Inflammatory macrophage treated with lipopolysaccharide for 4 hours (primary cell): ENCODE measurements around the gene MAST2.
"Not testable (repeated sequence)": the region's sequence is repeated elsewhere in the genome, so short reads cannot be mapped to it uniquely, and the experiment has no call there.

ENCODE experiments used
- DNase-seq: peaks from one replicate; pipeline ENCODE4 v3.0.0-alpha.2; 2020

Gene MAST2

DNA sequence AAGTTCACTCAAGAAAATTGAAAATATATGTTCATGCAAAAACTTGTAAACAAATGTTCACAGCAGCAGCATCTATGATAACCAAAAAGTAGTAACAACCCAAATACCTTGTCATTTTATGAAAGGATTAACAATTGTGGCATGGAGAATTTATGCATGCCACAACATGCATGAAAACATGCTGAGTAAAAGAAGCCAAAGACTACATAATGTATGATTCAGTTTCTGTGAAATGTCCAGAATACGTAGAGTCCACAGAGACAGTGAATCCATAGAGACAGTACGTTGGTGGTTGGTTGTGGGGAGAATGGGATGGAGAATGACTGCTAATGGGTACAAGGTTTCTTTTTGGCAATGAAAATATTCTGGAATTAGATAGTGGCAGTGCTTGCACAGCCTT lies 148.7 kb downstream of the MAST2 start:
- DNase-seq = no peak

DNA sequence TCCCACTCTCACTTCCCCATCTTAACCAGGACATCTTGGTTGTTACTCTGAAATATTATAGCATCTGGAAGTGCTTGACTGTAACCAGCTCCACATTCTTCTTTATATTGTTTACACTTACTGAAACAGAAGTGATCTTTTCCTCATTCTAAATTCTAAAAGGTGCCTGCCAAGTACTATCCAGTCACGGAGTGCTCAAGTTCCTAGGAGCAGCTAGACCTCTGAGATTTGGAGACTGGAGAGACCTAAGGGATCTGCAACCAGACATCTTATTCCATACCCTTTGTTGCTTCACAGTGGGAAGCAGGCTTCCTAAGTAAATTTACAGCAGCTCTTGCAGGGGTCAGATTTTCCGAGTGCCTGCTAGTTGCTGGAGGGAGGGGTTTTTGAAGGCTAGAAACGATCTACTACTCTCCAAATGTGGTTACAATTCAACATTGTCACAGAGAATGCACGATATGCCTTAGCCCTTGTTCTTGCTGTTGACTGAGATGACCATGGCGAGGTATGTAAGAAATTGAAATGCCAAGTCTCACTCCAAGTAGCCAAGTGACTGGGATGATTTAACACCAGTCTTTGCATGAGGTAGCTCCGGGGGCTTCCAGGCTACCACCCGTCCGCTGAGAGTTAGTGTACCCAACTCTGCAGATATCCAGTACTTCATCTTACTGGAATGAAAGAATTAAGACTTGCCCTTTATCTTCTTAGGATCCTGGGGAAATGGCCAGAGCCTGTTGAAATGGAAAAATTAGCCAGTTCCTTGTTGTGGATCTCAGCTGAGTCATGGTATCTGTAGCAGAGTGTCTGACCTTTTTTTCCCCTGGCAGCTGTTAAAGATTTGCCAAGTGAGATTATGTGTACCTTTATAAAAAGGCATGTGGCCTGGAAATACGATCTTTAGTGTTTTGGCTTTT lies 150.8 kb downstream of the MAST2 start:
- DNase-seq = no peak

DNA sequence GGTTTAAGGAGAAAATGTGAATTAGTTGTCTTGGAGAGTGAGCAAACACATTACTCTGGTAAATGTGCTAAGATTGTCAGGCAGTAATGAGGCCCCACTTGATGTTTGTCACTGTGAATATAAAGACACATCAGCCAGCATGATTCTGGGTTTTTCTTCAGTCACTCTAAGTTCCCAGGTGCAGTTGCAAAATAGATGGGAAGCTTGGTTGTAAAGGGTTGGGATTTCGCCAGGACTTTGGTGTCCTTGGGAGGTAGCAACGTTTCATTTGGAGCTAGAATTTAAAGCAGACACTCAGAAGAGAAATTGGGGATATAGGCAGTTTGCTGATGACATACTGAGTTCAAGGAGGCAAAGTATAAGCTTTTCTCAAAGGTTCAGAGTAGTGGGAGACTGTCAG lies 154.3 kb downstream of the MAST2 start:
- DNase-seq = no peak

DNA sequence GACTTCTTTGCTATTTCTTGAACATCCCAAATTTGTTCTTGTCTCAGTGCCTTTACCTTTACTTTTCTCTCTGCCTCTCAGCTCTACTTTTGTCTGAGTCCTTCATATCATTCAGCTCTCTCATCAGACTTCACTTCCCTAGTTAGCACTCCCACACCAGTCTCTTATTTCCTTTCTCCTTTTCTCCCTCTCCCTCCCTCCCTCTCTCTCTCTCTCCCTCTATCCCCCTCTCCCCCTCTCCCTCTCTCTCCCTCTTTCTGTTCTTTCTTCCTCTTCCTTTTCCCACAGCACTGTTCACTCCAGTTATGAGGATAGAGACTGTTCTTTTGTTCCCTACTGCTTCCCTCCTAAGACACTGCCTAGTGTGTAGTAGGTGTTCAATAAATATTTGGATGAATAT lies 154.9 kb downstream of the MAST2 start:
- DNase-seq = no peak

DNA sequence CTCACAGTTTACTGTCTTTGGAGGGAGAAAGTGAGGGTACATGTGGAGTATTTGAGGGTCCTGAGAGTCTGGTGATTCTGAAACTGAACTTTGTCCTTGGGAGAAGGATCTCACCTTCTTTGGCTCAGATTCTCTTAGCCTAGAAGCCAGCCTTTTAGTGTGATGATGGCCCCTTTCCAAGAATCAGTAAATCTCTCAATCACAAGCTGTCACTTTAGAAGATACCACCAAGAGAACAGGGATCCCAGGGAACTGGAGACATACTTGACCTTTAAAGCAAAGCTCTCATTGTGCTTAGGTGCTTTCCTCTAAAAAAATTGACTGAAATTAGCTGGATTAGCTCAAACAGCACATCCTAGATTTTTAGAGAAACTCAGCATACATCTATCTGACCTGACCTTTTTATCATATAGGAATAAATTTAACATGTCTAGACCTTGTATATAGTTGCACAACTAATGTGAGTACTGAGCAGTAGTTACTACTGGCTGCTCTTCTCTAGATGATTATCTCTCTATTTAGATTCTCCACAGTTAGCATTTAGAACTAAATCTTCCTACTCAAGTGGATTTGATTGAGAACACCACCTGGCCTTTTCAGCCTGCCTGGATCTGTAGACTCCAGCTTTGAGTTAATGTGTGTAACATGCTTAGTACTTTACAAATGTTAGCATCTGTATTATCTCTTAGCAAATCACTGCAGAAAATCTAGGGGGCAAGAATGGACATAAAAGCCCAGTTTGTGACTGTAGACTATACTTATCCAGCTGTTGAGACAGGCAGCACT lies 157.7 kb downstream of the MAST2 start:
- DNase-seq = no peak

DNA sequence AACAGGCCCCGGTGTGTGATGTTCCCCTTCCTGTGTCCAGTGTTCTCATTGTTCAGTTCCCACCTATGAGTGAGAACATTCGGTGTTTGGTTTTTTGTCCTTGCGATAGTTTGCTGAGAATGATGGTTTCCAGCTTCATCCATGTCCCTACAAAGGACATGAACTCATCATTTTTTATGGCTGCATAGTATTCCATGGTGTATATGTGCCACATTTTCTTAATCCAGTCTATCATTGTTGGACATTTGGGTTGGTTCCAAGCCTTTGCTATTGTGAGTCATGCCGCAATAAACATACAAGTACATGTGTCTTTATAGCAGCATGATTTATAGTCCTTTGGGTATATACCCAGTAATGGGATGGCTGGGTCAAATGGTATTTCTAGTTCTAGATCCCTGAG lies 158.5 kb downstream of the MAST2 start:
- not testable (repeated sequence) for DNase-seq

DNA sequence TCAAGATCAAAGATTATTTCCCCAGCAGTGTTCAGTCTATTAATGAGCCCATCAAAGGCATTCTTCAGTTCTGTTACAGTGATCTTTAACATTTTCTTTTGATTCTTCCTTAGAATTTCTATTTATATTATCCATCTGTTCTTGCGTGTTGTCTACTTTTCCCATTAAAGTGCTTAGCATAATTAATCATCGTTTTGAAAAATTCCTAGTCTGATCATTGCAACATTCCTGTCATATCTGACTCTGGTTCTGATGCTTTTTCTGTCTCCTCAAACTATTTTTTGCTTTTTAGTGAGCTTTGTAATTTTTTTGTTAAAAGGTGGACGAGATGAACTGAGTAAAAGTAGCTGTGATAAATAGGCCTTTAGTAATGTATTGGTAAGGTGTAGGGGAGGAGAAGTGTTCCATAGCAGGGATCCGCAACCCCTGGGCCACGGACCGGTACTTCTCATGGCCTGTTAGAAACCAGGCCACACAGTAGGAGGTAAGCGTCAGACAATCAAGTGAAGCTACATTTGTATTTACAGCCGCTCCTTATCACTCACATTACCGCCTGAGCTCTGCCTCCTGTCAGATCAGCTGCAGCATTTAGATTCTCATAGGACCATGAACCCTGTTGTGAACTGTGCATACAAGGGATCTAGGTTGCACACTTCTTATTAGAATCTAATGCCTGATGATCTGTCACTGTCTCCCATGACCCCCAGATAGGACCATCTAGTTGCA lies 165.7 kb downstream of the MAST2 start:
- DNase-seq = no peak

DNA sequence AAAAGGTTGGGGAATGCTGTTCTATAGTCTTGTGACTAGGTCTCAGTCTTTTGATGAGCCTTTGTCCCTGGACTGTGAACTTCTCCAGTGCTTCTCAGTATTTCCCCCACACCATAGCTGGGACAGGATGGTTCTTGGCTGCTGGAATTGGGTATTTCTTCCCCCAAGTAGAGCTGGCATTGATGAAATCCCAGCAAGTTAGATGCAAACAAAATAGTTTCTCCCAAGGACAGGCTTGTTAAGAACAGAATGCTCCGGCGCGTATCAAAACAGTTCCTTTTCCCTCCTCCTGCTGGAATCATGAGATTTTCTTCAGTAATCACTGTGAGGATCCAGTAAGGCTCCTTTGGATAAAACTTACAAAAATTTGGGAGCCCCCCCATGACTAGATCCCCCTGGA lies 166.5 kb downstream of the MAST2 start:
- no peak for DNase-seq

DNA sequence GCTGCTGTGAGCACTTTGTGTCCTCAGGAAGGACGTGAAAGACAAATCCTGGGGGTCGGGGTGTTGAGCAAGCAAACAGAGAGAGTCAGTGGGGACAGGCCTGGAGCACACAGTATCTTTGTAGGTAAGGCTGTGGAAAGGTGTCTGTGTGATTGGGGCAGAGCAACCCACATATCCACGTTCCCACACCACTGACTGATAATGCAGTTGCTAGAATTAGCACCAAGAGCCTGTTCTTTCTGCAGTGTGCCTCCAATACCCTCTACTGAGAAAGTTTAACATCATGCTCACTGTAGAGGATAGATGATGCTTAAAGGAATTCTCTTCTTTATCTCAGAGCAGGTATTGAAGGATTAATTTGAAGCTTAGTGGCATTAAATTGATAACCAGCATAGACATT lies 167.9 kb downstream of the MAST2 start:
- DNase-seq = no peak

DNA sequence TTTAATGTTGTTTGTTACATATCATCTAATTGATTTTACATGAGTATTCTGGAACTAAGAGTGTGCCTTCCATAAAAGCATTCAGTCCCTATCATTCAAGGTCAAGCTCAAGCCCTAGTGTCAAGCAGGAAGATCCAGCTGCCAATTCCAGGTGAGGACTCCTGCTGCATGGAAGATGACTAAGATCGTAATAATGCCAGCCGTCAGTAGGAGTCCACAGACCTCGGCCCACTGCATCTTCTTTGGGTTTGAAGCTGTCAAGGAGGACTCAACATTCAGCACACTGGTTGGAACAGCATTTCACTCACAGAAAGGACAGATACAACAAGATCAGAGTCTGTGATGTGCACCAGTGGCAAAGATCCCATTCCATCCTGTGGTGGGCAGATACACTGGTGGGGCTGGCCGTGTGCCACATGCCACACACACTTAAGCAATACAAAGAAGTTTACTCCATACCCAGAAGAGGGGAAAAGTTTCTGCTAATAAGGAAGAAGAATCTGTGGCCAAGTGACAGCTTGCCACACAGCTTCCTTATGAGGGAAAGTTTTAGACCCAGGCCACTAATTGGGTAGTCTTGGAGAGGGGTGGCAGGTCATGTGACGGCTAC lies 168.6 kb downstream of the MAST2 start:
- peak; percentile 2 for DNase-seq

DNA sequence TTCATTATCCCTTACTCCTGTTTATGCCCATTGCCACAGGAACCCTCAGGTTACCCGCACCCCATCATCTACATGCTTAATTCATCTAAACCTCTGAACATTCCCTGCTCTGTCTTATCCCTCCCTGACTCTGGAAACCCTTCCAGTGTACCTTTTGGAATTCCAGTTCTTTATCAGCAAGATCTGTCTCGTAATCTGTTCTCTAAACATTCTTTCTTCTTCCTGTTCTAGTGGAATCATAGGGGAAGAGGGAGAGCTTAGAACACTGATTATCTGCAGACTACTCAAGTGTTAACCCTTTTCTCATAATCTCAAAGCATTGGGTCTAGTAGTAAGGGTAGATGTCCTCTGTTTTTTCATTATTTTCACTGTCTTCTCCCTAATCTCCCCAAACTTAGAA lies 169.2 kb downstream of the MAST2 start:
- DNase-seq = no peak

DNA sequence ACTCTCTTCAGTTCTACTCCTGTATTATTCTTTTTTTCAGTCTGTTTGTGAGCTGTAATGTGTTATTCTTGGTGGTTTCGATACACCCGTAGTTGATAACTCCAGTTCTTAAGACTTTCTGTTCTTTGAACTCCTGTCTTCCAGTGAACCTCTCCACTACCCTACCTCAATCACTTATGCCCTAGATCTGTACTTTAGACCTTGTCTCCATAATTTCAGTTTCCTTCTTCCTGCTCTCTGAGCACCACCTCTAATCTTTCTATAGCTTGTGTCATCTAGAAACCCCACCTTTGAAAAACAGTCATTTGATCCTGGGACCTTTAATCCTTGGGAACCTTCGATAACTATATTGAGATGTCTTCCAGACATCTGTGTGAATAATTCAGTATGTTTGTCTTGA lies 169.7 kb downstream of the MAST2 start:
- no peak for DNase-seq

DNA sequence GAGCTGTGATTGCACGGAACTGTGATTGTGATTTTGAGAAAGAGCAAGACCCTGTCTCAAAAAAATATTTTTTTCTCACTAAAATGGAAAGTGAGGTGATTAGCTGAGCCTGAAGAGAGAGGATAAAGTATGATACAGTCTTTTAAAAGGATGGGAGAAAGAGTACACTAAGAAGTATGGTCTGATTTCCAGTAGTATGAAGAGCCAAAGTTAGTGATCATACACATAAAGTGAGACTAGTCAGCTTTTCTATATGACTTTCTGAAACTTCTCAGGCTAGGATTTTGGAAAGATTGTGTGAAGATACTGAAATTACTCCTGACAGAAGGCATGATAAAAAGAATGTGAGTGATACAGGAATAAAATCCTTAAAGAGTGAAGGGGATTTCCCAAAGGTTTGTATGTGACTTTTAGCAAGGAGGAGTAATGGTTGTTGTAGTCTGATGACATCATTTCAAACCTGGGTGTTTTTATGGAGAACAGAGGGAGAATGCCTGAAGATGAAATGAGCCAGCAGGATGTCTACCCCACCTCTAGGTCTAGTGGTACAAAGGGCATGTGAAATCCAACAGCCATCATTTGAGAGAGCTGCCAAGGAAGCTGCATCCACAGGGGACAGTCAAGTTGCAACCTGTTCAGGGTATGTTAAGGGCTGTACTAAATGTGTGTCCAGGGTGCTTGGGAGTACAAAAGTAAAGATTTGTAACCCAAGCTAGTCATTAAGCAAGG lies 171.3 kb downstream of the MAST2 start:
- DNase-seq = no peak

DNA sequence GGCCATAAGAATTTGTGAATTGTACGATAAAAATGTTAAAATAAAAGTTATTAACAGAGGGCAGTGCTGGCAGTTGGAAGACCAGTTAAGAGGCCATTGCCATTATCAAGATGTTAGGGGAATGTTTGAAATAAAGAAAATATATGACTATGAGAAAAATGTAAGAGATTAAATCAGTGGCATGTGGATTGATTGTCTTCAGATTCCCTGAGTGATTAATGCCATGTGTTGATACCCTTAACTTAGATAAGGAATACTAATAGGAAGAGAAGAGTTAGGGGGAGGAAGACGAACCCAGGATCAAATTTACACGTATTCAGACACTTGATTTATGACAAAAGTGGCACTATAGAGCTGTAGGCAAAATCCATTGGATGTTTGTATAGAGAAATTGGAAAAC lies 173.2 kb downstream of the MAST2 start:
- DNase-seq = no peak

DNA sequence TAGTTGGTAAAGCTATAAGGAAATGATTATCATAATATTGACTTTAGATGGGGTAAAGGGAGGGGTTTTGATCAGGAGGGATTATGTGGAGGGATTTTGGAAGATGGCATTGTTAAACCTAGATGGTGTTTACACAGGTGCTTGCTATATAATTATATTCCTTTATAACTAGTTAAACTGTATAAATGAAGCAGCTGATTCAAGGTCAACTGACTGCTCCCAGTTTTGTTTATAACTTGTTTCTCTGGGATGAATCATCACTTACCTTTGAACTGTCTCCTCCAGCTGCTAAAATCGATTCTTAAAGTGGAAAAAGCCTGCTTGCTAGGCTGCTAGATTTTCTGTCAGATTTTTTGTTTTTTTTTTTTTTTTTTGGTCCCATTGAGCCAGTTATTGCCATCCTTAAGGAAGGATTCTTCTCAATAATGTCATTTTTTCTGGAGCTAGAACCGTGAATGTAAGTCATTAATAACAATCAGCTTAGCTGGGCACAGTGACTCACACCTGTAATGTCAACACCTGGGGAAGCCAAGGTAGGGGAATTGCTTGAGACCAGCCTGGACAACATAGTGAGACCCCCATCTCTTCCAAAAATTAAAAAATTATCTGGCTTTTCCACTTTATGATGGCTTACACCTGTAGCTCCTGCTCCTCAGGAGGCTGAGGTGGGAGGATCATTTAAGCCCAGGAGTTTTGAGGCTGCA lies 175.8 kb downstream of the MAST2 start:
- DNase-seq = no peak

DNA sequence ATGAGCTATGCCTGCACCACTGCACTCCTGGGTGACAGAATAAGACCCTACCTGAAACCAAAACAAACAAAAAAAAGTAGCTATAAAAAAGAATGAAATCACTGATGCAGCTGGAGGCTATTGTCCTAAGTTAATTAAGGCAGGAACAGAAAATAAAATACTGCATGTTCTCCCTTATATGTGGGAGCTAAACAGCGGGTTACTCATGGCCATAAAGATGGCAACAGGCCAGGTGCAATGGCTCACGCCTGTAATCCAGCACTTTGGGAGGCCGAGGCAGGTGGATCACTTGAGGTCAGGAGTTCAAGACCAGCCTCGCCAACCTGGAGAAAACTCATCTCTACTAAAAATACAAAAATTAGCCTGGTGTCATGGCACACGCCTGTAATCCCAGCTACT lies 176.4 kb downstream of the MAST2 start:
- DNase-seq = no peak

DNA sequence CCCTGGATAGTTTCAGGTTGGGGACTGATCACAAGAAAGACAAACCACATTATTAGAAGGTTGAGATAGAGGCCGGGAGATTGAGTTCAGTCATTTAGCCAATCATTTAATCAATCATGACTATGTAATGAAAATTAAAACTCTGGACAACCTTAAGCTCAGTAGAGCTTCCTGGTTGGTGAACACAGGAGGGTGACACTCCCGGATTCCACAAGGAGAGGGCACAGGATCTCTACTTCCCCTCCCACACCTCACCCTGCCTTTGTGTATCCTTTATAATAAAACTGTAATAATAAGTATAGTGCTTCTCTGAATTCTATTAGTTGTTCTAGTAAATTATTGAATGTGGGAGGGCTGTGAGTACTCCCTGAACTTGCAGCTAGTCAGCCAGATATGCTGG lies 178.9 kb downstream of the MAST2 start:
- DNase-seq = no peak

DNA sequence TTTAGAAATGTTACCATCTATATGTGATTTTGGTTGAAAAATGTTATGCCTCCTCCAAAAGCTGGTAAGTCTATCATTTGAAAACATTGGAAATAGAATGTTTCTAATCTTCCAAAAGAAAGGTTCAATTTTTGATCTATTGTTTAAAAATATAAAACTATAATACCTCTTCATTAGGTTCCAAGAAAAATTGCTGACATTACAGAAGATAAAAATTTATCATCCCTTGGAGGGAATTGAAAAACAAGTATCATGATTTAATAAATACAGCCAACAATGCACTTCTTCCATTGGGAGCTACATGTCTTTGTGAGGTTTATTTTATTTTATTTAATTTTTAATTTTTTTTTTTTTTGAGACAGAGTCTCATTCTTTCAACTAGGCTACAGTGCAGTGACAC lies 180.6 kb downstream of the MAST2 start:
- DNase-seq = no peak

DNA sequence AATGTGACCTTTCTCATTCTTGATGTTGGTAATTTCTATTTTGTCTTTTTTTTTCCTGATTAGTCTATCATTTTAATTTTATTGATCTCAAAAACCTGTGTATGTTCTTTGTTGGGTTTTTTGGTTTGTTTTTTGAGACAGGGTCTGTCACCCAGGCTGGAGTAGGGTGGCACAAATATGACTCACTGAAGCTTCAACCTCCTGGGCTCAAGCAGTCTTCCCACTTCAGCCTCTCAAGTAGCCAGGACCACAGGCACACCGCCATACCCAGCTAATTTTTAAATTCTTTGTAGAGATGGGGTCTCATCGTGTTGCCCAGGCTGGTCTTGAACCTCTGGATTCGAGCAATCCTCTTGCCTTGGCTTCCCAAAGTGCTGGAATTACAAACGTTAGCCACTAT lies 183.8 kb downstream of the MAST2 start:
- DNase-seq = no peak

DNA sequence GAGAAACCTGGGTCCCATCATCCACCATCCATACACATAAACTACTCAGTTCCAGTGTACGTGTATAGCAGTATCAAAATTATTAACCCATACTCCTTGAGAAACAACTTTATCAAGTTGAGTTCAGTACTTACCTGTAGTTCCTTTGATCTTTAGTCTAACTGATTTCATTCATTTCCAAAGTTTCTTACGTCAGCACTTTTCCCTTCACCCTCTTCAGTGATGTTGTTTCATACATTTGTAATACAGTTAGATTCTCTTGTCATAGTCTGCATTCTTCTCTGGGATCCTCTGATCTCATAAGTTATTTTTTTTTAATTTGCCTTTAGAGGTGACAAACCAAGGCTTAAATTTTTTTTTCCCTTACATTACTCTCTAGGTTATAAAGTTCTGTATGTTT lies 185.8 kb downstream of the MAST2 start:
- no peak for DNase-seq

DNA sequence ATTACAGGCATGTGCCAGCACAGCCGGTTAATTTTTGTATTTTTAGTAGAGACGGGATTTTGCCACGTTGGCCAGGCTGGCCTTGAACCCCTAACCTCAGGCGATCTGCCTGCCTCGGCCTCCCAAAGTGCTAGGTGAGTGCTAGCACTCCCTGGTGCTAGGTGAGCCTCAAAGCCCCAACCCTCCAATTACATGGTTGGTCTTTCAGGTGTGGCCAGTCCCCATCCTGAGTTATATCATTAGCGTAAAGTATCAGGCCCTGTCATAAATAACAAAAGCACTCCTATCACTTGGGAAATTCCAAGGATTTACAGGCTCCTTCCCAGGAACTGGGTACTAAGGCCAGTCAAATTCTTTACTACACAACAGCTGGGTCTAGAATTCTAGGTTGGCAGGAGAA lies 191.0 kb downstream of the MAST2 start:
- DNase-seq = no peak

DNA sequence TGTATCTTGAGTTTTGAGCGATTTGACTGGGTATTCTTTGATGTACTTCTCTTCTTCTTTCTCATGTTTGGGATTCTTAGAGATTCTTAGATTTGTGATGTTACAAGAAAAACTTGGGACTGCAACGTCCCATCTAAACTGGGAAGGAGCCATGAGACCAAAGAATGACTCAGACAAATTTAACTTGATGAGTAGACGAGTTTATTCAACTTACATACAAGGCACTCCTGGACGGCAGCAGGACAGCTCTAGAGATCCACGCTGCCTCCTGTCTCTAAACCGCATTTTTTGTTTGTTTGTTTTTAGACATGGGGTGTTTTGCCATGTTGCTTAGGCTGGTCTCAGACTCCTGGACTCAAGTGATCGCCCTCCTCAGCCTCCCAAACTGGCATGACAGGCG lies 191.9 kb downstream of the MAST2 start:
- DNase-seq = no peak
